NCI-H2196 (cell line): ENCODE results near the gene CTAGE6.
"Not testable (repeated sequence)": the region's sequence is repeated elsewhere in the genome, so short reads cannot be mapped to it uniquely, and the experiment has no call there.

ENCODE experiments used
- DNase-seq: peaks from one replicate; lab custom pipeline; 2025; ENCODE audit not compliant: unreplicated experiment; lab: John Stamatoyannopoulos, UW

The CTAGE6 gene

DNA sequence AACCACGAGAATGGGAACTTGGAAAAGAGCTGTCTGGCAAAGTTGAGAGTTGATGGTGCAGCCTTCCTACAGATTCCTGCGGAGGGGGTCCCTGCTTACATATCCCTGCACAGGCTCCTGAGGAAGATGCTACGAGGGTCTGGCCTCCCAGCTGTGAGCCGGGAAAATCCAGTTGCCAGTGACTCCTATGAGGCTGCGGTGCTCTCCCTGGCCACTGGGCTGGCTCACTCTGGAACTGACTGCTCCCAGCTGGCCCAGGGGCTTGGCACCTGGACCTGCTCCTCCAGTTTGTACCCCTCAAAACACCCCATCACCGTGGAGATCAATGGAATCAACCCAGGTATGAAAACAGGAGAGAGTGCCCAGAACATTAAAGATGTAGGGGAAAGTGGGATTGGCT, 37.2 kb downstream of the CTAGE6 start:
- DNase-seq: not testable (repeated sequence)

DNA sequence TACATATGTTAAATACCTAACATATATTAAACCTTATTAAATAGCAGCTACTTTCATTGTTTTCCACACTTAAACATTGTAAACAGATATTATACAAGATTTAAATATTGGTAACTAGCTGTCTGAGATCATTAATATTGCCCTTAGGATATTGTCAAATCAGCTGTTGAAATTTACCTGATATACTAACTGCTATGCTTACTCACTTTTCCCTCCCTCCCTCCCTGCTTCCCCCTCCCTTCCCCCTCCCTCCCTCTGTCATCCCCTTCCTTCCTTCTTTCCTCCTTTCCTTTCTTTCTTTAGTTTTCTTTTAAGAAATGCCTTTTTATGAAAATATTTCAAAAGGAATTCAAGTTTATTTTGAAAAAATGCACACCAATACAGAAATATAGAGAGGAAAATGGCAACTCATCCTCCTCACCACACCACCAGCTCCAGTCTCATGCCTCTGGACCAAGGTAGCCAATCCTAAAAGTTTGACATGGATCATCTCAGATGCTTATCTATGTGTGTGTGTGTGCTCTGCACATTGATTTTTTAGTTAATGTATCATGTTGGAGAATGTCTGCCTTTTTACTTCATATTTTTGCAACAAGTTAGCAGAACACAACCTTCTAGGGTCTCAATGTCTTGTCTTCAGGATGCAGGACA, 41.8 kb downstream of the CTAGE6 start:
- not testable (repeated sequence) for DNase-seq

DNA sequence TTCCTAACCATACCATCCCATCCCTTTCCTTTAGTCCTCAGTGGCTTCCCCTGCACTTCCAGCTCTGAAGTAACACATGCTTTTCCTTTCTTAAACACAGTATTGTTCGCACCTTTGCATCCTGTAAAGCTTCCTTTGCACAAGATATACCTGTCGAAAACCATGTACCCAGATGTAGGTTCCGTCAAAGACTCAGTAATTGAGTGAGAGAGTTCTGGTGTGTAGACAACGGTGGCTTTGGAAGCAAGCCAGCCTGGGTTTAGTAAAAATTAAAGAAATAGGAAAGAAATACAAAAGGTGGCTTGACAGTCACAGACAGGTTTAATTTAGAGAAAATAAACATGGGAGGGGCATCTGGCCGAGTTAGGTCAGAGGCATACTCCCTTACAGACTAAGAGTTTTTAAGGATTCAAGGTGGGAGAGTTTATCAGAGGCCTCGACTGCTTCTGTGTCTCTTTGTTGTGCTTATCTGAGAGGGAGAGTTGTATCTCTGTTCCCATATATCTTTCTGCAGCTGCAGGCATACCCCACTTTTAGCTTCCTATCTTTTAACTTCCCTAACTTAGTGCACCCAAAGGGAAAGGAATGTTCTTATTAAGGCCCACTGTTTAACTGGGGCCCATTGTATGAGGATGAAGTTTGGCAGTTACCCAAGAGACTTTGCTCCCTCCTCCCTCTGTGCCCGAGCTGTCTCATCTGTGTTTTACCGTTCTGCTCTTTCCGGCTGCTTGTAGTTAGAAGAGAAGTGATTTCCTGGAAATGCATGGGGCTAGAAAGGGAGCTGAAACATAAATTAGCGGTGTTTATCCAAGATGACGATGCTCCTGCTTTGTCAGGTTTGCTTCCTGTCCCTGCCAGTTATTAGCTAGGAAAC, 42.7 kb downstream of the CTAGE6 start:
- not testable (repeated sequence) for DNase-seq

DNA sequence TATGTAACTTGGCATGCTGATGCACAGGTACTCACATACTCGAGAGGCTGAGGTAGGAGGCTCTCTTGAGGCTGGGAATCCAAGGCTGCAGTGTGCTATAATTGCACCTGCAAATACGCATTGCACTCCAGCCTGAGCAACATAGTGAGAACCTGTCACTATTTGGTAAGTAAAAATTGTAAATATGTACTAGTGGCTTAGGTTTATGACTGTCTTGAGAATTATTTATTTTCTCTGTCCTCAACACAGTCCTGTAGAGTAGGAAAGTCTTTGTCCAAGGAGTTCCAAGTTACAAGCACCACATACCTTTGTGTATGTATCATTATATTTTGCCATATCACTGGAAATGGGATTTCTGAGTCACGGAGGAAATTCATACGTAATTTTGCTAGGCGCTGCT, 45.1 kb downstream of the CTAGE6 start:
- not testable (repeated sequence) for DNase-seq

DNA sequence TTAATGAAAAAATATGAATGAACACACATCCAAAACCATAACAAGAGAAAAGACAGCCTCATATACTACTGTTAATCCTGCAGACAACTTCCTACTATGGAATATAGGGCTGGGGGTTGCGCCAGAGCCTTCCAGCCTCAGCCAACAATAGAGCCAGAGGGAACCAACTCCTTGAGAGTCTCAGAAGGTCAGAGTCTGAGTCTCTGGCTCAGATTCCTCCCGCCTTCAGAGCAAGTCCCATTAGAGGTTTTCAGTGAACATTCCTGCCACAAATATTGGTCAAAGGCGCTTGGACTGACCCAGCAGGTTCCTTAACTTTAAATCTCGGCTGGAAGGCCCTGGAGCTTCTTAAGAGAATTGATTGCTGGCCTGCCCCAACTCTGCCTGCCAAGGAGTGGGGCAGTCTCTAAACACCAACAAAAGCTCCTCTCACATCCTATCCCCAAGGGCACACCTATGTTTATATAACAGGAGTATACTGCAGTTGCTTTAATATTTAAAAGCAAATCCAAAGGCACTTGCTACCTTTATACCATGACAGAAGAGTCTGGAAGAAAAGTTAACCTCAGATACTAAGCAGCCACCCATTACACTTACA, 45.7 kb downstream of the CTAGE6 start:
- DNase-seq: not testable (repeated sequence)

DNA sequence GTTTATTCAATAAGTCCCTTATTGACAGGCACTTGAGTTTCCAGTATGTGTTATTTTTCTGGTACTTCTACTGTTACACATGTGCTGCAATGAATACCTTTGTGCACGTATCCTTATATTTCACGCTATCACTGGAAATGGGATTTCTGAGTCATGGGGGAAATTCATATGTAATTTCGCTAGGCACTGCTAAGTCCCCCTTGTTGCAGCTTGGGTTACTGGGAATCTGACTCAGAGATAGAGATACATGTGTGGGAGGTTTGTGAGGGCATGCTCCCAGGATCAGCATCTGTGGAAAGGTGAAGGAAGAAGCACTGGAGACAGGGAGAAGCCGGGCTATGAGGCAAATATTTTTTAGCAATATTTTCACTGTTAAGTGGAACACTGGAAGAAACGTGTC, 47.6 kb downstream of the CTAGE6 start:
- not testable (repeated sequence) for DNase-seq
